Chondrocyte (in vitro differentiated cells): ENCODE results near the gene CCL4. TPM values are rescaled to one million over a fixed set of nuclear protein-coding genes. Genes with fewer than 3 reads are reported as not detected.

Source experiments
- DNase-seq: peaks from one replicate; pipeline ENCODE4 v3.0.0; 2021; ENCODE audit warnings: mixed read lengths, low spot score
- H3K27ac Mint-ChIP-seq: one replicate; pipeline ENCODE4 v1.8.0; 2021; ENCODE audit warnings: mild to moderate bottlenecking, moderate library complexity, mixed read lengths; ENCODE audit not compliant: unreplicated experiment
- H3K27me3 Mint-ChIP-seq: 2 replicates; pipeline ENCODE4 v1.8.0; 2021; ENCODE audit warnings: low read depth, mixed read lengths
- H3K36me3 Mint-ChIP-seq: 2 replicates; pipeline ENCODE4 v1.8.0; 2021; ENCODE audit warnings: low read depth, mixed read lengths
- H3K4me1 Mint-ChIP-seq: 2 replicates; pipeline ENCODE4 v1.8.0; 2021; ENCODE audit warnings: low read depth, mild to moderate bottlenecking, mixed read lengths
- H3K4me3 Mint-ChIP-seq: one replicate; pipeline ENCODE4 v1.8.0; 2021; ENCODE audit warnings: mild to moderate bottlenecking, moderate library complexity, mixed read lengths; ENCODE audit not compliant: unreplicated experiment
- H3K9me3 Mint-ChIP-seq: 2 replicates; pipeline ENCODE4 v1.8.0; 2021; ENCODE audit warnings: low read depth, mixed read lengths
- total RNA-seq: library from RNA; stranded (reverse); gene quantifications from 3 replicates; pipeline ENCODE4 v1.2.1, GENCODE V29; 2021
- TF ChIP-seq, protein P1 (sequence below): fragments of 200-600 bp; sonication (generic); IDR thresholded peaks from 2 replicates; pipeline ENCODE4 v1.5.0; 2021; ENCODE audit warnings: antibody characterized with exemption, mild to moderate bottlenecking, moderate library complexity

CCL4 gene
- total RNA-seq, 1 donor from 2014 or later, result not detected

DNA sequence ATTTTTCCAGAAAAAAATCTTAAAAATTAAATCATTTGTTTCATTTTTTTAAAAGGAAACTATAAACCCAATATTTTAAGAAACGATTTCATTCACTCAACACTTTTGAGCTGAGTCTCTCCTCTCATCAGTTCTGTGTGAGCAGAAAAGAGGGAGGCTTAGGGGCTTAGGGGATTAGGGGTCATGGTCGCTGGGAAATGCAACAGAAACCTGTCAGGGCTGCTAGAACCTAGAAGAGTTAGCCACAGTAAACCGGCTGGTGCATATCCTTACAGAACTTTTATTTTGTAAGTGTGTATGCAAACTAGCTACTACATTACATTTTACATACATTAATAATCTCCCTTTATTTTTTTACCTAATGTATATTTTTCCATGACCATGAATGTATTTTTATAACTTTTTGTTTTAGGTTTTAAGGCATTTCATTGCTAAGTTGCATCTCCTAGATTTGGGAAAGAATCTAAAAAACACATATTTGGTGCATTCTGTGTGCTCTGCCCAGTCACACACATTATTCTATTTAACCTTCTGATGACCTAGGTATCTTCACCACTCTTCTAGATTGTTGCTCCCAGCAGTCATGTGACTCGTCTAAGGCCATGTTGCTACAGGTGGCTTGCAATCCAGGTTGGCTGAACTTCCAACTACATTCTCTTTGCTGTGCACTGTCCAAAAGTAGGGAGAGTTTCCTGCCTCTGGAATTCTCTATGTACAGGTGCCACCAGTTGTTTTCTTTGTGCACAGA is 48.4 kb downstream of the CCL4 start:
- DNase-seq, result no peak

DNA sequence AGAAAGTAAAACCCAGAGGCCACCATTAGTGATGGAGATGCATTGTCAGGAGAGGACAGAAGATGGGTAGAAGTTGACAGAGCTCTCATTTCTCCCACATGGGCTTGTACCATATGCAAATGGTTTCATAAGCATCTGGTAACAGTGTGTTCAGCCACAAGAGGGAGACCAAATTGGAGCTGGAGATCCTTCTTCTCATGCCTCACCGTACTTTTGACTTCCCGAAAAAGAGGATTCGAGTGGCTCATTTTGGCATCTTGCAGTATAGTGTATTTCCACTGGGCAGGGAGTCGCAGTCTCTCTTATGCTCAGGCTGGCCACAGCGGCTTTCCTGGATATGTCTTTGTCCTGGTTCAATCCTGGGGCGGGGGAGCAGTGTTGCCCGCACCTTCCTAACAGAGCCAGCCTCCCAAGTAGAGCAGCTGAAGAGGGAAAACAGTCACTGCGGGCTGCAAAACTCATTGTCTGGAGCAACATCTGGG is 49.1 kb downstream of the CCL4 start:
- TF ChIP-seq, protein P1, sequence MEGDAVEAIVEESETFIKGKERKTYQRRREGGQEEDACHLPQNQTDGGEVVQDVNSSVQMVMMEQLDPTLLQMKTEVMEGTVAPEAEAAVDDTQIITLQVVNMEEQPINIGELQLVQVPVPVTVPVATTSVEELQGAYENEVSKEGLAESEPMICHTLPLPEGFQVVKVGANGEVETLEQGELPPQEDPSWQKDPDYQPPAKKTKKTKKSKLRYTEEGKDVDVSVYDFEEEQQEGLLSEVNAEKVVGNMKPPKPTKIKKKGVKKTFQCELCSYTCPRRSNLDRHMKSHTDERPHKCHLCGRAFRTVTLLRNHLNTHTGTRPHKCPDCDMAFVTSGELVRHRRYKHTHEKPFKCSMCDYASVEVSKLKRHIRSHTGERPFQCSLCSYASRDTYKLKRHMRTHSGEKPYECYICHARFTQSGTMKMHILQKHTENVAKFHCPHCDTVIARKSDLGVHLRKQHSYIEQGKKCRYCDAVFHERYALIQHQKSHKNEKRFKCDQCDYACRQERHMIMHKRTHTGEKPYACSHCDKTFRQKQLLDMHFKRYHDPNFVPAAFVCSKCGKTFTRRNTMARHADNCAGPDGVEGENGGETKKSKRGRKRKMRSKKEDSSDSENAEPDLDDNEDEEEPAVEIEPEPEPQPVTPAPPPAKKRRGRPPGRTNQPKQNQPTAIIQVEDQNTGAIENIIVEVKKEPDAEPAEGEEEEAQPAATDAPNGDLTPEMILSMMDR, result peak; percentile 37
- no peaks in the 10 kb centered on the region for H3K36me3 Mint-ChIP-seq
- no peak overlapping the region for H3K4me3 Mint-ChIP-seq
- DNase-seq, result no peak
- H3K27ac Mint-ChIP-seq, result no peak overlapping the region
- peaks cover 10% of the 10 kb centered on the region for H3K4me1 Mint-ChIP-seq
- no peaks in the 10 kb centered on the region for H3K9me3 Mint-ChIP-seq
- peaks cover 50% of the 10 kb centered on the region for H3K27me3 Mint-ChIP-seq

More for the DNA sequence above, 48.4 kb downstream of the CCL4 start:
- Mint-ChIP-seq H3K4me3 (no peak overlapping the region), H3K36me3 (no peaks in the 10 kb centered on the region), H3K4me1 (peaks cover 10% of the 10 kb centered on the region), H3K27ac (no peak overlapping the region), H3K9me3 (no peaks in the 10 kb centered on the region), H3K27me3 (peaks cover 51% of the 10 kb centered on the region)
- TF ChIP-seq, protein P1, result no peak

DNA sequence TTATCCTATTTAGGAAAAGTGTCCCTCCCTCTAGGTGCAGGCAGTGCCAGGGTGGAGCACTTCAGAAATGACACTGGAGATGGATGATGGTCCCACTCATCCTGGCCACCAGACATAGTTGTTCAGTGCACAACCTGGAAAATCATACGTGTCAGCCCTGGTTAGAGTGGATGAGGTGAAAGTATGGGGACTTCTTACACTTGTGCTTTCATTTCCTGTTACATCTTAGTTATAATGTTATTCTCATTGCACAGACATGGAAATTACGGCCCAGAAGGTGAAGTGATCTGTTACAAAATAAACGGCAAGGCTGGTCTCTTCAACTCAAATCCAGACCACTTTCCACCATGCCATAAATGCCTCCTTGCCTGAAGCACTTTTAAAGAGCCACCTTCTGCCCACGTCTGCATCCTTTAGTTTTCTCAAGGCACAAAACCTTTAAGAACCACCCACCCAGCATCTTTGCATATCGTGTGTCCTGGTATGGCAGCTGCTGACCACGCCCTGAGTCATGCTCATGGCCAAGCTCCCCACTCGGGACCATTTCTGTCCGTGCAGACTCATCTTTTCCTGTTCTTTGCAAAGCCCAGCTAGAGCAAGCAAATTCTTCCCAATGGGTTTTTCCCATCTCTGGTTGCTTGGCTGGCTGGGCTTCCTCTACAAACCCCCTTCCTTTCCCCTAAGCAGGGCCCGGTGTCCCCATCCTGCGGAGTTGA is 50.4 kb downstream of the CCL4 start:
- no peak overlapping the region for H3K4me3 Mint-ChIP-seq
- DNase-seq, result no peak
- H3K9me3 Mint-ChIP-seq, result no peaks in the 10 kb centered on the region
- TF ChIP-seq, protein P1, result no peak
- H3K27ac Mint-ChIP-seq, result no peak overlapping the region
- H3K4me1 Mint-ChIP-seq, result peaks cover 6% of the 10 kb centered on the region
- no peaks in the 10 kb centered on the region for H3K36me3 Mint-ChIP-seq
- peaks cover 48% of the 10 kb centered on the region for H3K27me3 Mint-ChIP-seq

Other genes with a start within 250 kb of the CCL4 start
- not detected in 3 replicates for gene HEATR9, start 234.9 kb upstream of the CCL4 start, total RNA-seq
- not detected in 3 replicates for gene CCL5, start 223.5 kb upstream of the CCL4 start, total RNA-seq
- gene RDM1, start 173.1 kb upstream of the CCL4 start, total RNA-seq, result 0.35 TPM in 1 of 3 replicates, not detected in the others
- gene LYZL6, start 160.1 kb upstream of the CCL4 start, total RNA-seq, result not detected in 3 replicates
- gene CCL16, start 122.3 kb upstream of the CCL4 start, total RNA-seq, result not detected in 3 replicates
- not detected in 3 replicates for gene CCL14, start 117.1 kb upstream of the CCL4 start, total RNA-seq
- gene CCL15, start 102.3 kb upstream of the CCL4 start, total RNA-seq, result not detected in 3 replicates
- gene CCL23, start 85.9 kb upstream of the CCL4 start, total RNA-seq, result not detected in 3 replicates
- not detected in 3 replicates for gene CCL18, start 39.6 kb upstream of the CCL4 start, total RNA-seq
- gene CCL3, start 13.7 kb upstream of the CCL4 start, total RNA-seq, result not detected in 3 replicates
- 4.6 to 8.4 TPM (median 6.2 TPM) in 3 replicates for gene TBC1D3B, start 72.8 kb downstream of the CCL4 start, total RNA-seq
- not detected in 3 replicates for gene CCL3L1, start 92.9 kb downstream of the CCL4 start, total RNA-seq
- gene CCL4L2, start 107.2 kb downstream of the CCL4 start, total RNA-seq, result not detected in 3 replicates
- gene TBC1D3I, start 160.7 kb downstream of the CCL4 start, total RNA-seq, result 0.58 to 0.60 TPM in 2 of 3 replicates, not detected in the other
- not detected in 3 replicates for gene TBC1D3G, start 220.1 kb downstream of the CCL4 start, total RNA-seq